Body of pancreas (tissue), 4 donors: ENCODE measurements around the gene CLK3.

Experiments
- CTCF ChIP-seq, 7 experiments: fragments of 450-650 bp in 4 of 7; fragments of 200-600 bp in 3 of 7; sonication (generic) in 3 of 7; IDR thresholded peaks; one replicate each; pipeline ENCODE4 v1.5.1; 2016 to 2019; ENCODE audit warnings: antibody characterized with exemption in 7 of 7
- POLR2A ChIP-seq, 3 donors: fragments of 450-650 bp; IDR thresholded peaks; one replicate each; pipeline ENCODE4 v1.6.1; 2016; ENCODE audit warnings: antibody characterized with exemption in 3 of 3, mild to moderate bottlenecking in 2 of 3

- no peak for TF ChIP-seq CTCF (IDR thresholded peaks at IDR 0.05)
- no peak for TF ChIP-seq POLR2A (IDR thresholded peaks at IDR 0.05)
These were observed 28.1 kb downstream of the CLK3 start for GRCh38 chr15:74643665-74644204.
